GM12801 (cell line): ENCODE measurements around the gene GULP1.

ENCODE experiments used
- TF ChIP-seq, protein P1 (sequence below): IDR thresholded peaks from one replicate; pipeline ENCODE4 v1.5.1; 2011; ENCODE audit warnings: control low read depth; ENCODE audit not compliant: insufficient read length; ENCODE audit errors: extremely low read depth

The GULP1 gene

GRCh38 chr2:188459061-188459460 is 167.4 kb downstream of the GULP1 start:
- TF ChIP-seq, protein P1, sequence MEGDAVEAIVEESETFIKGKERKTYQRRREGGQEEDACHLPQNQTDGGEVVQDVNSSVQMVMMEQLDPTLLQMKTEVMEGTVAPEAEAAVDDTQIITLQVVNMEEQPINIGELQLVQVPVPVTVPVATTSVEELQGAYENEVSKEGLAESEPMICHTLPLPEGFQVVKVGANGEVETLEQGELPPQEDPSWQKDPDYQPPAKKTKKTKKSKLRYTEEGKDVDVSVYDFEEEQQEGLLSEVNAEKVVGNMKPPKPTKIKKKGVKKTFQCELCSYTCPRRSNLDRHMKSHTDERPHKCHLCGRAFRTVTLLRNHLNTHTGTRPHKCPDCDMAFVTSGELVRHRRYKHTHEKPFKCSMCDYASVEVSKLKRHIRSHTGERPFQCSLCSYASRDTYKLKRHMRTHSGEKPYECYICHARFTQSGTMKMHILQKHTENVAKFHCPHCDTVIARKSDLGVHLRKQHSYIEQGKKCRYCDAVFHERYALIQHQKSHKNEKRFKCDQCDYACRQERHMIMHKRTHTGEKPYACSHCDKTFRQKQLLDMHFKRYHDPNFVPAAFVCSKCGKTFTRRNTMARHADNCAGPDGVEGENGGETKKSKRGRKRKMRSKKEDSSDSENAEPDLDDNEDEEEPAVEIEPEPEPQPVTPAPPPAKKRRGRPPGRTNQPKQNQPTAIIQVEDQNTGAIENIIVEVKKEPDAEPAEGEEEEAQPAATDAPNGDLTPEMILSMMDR: no peak

DNA sequence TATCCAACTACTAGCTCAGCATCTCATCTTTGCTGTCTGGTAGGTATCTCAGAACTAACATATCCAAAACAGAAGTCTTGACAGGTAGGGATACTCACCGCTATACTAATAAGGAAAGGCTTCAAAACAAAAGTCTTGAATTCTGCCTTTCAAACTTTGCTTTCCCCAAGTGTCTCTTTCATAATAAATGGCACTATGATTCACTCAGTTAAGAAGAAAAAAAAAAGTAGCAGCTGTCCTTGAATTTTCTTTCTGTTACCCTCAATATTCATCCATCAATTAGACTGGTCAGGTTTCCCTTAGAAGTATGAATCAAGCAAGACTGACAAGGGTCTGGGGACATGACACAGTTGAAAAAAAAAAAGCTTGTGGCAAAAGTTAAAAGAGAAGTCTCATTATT is 175.1 kb downstream of the GULP1 start:
- TF ChIP-seq, protein P1: no peak

DNA sequence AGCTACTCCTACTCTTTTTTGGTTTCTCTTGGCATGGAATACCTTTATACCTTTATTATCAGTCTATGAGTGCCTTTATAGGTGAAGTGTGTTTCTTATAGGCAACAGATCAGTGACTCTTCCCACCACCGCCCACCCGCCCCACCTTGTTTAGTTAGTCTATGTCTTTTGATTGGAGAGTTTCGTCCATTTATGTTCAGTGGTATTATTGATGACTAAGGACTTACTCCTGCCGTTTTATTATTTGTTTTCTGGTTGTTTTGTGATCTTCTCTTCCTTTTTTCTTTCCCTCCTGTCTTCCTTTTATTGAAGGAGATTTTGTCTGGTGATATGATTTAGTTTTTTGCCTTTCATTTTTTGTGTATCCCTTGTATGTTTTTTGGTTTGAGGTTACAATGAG is 179.5 kb downstream of the GULP1 start:
- TF ChIP-seq, protein P1: no peak

DNA sequence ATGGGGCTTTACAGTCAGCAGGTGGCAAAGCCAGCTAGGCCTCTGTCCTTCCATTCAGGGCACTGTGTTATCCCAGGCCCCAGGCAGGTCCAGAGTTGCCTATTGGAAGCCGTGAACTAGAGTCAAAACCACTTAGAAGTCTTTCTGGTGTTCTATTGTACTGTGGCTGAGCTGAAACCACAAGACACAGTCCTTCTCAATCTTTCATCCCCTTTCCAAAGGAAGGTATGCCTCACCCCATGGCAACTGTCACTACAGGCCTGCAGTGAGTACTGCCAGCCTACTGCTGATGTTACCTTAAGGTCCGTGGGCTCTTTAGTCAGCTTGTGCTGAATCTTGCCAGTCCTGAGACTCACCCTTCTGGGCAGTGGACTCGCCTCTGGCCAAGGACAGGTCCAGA is 181.6 kb downstream of the GULP1 start:
- TF ChIP-seq, protein P1: no peak

DNA sequence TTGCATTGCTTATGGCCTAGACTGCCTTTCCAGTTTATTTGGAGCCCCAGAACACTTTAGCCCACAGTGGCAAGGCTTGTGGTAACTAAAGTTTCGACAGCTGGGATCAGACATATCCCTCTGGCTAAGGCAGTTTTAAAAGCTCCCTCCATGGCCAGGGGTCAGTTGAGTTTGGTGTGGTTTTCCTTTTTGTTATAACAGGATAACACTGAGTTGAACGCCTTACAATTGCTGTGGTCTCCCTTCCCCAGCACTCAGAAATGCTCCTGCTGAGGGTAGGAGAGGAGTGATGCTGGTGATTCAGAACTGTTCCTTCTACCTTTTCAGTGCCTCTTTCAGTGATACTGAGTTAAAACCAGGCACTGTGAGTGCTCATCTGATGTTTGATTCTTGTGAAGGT is 182.6 kb downstream of the GULP1 start:
- TF ChIP-seq, protein P1: no peak

- TF ChIP-seq, protein P1: no peak
Measured at GRCh38 chr2:188475945-188476344, 184.3 kb downstream of the GULP1 start.

DNA sequence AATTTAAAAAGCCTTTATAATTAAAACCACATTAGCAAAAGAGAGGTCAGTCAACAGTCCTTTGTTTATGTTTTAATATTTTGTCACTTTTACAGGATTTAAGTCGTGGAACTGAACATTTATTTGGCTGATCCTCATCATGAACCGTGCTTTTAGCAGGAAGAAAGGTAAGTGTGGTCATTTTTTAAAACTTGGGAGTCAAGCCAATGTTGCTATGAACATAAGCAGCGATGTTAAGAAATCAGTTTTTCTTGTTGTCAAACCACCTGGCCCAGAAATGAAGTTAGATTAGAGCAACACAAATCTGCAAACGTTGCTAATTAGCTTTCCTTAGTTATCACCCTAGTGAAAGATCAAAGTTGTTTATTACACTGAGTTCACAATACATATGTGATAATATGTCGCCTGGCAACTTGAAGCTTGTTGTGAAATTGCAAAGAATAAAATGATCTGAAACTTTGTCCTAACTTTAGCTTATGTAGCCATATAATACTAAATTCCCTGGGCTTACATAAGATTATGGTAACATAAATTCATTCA is 186.0 kb downstream of the GULP1 start:
- TF ChIP-seq, protein P1: no peak

DNA sequence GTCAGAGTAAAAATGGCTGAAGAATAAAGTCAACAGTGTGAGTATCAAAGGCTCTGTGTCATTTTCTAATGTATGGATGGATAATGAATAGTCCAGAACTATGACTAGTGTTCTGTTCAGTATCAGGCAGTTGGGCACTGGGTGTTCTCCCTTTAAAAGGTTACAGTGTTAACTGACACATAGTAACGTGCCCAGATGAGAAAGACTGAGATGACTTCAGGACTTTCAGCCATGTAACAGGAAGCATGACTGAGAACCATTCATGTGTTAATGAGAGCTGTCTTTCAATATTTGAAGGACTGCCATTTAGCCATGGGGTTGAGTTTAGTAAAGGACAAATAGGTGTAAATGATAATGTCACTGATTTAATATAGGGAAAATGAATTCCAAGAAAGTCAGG is 187.1 kb downstream of the GULP1 start:
- TF ChIP-seq, protein P1: no peak
